GM21737 (cell line): ENCODE measurements around the gene ELP4.

Experiments
- ATAC-seq: cut with Tn5 transposase; IDR thresholded peaks from one replicate; pipeline ENCODE4 v1.9.1; 2021; ENCODE audit warnings: mild to moderate bottlenecking, moderate library complexity; ENCODE audit not compliant: unreplicated experiment

ELP4 gene

DNA sequence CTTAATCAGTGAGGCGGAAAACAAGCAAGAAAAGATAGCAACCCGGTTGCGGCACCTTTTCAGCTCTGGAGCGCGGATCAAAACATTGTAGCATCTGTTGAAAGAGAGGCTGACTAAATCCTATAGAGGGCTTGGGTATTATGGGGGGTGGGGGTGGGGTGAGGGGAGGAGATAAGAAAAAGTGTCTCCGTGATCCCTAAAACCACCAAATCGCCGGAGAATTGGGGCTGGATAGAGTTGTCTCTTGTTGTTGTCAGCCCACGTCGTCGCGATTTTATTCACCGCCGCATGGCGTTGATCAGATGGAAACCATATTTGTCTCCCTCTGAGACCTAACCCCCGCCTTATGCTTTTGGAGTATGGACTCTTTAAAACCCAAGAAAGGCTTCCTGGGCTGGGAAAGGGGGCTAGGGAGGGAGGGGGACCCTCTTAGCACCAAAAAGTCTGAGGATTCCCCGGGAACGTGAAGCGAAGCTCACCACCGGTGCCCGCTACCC is 288.5 kb downstream of the ELP4 start:
- no peak for ATAC-seq

DNA sequence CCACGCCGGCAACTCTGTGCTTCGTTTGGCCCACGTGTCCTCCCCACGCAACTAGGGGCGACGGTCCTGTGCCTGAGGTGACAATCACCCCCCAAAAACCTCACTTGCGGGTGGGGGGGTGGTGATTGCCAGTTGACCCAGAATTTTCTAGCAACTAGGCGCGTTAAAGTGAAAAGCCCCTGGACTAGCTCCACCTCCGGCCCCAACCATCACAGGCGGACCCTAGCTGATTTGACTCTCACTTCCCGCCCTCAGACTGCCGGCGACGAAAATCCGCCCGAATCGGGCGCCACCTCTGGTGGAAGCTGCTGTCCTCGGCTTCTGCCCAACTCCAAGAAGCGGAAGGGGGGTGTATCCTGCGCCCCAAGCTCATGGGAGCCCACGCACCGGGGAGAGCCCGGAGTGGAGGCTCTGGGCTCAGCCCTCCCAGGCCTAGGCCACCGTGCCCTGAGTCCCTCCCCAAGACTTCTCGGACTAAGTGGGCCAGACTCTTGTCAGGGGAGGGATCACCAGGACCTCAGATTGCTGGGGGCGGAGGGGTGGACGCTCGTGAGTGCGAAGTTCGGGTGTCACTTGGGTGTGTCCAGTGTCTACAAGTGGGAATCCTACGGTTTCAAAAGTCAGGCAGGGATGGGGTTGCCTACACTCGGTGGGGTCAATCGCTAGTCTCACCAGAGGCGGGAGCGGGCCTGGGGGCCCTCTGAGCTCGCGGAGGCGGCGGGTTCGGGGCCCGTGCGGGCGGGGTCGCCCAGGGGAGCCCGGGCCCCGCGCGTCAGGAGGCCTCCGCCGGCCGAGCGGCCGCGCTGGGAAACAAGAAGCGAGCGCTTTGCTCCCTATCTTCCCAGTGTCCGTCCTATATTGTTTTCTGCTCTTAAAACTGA is 289.2 kb downstream of the ELP4 start:
- ATAC-seq = no peak

DNA sequence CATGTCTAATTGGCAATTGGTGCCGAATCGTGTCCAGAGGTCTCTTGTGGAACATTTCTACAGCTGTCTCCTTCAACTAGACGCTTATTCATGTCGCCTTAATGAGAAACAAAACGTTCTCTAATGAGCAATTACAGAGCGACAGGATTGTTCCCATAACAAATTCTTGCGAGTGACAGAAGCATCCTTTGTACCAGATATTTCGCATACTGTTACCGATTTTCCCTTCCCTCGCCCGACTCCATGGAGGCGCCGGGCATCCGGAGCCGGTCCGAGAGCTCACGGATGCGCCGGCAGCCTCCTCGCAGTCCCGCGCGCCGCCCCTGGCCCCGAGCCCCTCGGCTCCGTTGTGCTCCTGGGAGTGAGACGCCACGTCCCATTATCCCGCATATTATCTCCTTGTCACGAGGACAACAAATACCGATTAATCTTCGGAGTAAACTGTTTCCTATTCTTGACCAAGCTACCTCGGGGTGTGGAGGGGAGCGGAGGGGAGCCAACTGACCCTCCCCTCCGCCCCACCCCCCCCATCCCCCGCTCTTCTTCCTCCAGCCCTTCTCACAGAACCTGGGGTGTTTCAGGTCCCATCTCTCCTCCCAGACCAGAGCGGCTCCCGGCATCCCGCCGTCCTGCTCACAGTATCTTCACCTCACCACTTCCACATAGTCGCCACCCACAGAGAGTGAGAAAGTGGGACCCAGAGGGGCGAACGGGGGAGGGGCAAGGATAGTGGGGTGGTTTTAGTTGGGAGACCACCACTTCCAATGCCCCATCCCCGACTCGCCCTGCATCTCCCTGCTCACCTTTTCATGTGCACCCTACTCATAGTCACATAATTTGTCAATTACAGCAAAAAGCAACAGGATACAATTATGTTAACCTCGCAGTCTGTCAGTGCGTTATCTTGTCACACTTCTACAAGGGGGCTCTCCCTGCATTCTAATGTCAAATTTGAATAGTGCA is 290.1 kb downstream of the ELP4 start:
- no peak for ATAC-seq

DNA sequence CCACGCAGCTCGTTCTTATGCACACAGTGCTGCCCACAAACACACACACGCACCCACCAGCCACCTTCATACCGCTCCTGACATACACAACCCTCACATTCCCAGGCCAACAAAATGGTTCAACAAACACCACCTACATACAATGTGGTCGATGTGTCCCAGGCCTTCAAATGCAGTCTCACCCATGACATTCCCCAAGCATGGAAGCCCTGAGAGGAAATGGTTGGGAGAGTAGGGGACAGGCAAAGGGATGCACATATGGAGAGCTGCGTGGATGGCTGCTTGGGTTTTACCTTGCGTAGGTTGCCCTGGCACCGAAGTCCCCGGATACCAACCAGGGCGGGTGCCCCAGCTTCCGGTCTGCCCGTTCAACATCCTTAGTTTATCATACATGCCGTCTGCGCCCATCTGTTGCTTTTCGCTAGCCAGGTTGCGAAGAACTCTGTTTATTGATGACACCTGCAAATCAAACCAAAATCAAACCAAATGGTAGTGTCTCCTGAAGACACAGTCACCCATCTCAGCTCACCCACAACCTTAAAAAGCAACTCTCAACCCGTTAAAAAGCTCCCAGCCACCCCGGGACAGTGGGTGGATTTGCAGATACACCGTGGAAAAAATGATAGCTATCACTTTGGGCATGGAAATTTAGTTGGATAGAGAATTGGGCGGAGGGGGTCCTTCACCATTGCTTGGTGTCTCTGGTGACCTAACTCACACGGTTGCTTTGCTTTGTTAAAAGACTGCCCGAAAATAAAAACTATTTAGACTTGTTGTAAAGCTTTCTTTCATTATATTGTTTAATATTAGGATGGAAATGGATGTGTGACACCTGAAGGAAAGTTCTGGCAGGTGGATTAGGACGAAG is 291.1 kb downstream of the ELP4 start:
- ATAC-seq = no peak

DNA sequence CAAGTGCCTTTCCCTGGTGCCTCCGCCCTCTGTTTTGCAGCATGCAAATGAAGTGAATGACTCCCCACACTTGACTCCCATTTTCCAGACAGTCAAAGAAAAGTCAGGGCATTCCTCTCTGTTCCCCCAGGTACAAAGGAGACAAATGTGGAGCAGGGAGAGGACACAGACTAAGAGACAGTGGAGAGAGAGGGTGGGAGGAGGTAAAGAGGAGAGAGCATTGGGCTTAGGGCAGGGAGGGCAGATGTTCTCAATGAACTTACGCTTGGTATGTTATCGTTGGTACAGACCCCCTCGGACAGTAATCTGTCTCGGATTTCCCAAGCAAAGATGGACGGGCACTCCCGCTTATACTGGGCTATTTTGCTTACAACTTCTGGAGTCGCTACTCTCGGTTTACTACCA is 291.7 kb downstream of the ELP4 start:
- no peak for ATAC-seq

DNA sequence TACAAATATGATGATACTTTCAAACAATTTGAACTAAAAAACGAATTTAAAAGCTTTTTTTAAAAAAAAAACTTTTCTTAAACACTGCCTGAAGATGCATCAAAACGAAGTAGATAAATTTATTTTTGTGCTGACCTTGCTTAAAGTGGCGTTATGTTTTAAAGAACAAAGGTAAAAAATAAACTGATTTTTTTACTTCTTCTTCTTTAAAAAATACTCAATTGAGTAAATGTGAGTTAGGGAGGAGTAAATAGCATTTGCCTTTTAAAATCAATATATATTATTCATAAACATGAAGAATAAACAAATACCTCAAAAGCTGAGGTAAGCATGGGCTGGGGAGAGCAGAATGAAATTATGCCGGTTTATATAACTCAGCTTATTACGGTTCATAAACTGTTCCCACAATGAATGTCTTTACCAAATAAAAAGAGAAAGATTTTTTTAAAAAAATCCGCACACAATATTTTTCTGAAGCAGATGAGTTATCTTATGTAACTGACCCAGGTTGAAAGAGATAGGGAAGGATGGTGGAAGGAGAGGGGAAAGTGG is 292.5 kb downstream of the ELP4 start:
- ATAC-seq = no peak

DNA sequence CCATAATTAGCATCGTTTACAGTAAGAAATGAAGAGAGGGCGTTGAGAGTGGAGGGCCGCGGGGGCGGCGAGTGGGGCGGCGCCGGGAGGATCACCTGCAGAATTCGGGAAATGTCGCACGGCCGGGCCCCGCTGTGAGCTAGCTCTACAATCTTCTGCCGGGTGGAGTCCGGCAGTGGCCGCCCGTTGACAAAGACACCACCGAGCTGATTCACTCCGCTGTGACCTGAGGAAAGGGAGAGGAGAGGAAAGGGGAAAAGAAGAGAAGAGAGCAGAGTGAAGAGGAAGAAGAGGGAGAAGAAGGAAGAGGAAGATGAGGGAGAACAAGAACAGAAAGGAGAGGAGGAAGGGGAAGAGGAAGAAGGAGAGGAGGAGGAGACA is 293.0 kb downstream of the ELP4 start:
- no peak for ATAC-seq

DNA sequence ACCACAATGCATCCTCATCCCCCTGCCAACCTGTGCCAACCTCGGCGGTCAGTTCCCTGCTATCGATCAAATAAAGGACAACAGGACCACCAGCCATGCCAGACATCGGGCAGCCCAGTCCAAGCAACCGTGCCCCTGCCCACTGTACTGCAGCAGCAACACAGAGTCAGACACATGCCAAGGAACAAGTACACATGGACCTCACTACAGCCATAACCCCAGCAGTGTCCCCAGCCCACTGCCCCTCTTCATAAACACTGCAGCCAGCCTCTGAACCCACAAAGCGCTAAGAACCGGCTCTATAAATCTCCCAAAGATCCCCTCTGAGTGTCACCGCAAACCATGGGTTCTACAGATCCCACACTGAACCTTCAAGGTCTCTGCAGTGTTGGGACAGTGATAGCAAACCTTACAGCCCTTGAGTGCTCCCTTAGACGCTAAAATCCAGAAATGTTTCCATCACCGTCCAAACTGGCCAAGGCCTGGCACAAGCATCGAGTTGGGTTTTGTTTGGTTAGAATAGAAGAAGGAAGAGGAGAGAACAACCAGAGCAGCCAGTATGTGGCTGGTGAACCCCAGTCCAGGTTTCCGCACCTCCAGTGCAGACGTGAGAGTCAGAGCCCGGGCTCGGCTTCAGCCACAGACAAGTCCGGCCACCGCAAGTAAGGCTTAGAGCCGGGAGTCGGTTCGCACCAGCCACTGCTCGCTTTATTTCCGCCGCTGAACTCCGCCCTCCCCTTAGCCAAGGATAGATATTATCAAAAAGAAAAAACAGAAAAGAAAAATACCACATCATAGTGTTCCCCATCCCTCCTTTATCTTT is 293.6 kb downstream of the ELP4 start:
- ATAC-seq = no peak

DNA sequence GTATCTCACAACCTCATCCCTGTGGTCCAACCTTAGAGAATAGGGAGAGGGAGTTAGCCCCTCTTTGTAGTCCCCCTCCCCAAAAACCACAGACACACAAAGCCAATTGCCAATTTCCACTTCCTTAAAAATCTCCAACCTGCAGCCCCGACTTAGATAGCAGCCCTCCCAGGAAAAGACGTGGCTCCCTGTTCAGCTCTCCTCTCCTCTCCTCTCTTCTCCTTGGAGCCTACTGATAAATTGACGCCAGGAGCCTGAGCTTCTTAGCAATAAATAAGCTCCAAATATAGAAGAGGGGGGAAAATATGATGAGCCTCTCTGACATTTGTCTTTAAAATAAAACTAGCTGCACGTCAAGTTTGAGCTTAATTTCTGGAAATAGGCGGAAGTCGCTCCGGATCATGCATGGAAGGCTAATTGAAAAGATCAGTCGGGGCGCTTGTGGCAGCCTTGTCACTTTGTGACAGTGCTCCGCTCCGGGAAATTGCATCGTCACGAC is 294.3 kb downstream of the ELP4 start:
- no peak for ATAC-seq

DNA sequence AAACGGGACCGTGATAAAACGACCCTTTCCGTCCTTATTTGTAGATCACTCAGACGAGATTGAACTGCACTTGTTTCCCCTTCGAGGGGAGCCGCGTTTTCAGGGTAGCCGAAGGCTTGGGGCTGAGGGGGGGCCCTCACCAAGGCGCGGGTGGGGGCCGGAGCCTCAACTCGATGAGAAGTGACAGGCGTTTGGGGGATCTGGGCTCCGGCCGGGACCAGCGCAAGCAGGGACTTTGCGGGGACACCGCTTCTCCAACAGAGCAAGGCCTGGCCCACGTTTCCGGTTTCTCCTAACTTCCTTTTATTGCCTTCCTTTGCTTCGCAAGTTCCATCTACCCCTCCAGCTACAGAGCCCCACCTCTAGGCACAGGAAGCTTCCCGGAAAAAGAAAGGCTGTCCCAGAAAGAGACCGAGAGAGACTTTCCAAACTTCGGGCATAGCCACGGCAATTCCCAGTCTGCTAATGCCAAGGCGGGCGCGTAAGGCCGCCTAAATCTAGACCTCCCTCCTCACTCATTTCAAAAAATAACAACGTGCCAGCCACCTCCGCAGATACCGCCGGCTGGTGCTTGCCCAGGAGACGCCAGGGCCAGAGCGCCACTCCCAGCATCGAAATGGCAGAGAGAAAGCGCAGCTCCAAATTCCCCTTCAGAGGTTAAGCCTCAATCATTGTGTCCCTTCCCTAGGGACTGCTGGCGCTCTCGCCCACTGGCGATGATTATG is 294.9 kb downstream of the ELP4 start:
- ATAC-seq = no peak

DNA sequence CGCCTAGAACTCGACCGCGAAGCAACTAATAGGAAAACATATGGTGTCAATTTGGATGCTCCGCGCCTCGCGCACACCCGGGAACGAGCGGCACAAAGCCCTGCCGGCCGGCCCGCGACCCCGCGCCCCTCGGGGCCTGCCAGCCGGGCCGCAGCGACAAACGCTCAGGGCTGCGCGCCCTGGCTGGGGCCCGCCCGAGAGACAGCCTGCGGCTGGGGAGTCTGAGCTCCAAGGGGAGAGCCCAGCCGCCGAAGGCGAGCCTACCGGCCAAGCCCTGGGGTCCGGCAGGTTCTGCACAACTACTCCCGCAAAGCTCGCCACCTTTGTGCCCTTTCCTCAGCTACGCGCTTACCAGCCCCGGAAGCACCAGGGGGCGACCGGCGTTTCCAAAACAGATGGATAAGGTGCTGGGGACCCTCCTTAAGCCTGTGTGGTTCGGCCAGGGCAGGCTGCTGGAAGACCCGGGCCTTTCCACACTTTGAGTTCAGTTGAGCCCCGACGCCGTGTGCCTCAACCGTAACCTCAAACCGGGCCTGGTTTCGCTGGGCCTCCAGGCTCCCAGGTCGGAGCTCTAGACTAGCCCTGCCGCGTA is 295.6 kb downstream of the ELP4 start:
- ATAC-seq = no peak

DNA sequence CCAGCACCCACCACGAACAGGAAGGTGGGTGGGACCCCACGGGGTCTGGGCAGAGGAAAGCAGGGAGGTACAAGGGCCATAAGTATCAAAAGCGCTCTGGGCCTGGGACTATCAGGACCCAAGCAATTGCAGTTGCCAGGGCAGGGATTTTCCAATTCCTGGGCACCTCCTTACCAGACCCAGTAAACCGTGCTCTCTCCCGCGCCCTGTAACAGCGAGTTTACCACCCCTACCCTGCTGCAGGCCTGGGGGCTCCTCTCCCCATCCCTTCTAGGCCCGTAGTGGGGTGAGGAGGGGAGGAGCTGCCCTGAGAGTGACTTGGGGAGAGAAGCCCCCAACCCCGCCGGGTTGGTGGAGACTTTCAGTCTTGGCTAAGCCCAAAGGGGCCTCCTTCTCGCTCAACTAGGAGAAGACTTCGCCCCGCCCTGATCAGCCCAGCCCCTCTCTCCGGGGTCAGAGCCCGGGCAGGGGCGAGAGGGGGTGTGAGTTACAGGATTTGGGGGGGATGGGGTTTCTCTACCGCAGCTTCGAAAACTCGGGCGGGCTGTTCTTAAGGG is 296.1 kb downstream of the ELP4 start:
- no peak for ATAC-seq

DNA sequence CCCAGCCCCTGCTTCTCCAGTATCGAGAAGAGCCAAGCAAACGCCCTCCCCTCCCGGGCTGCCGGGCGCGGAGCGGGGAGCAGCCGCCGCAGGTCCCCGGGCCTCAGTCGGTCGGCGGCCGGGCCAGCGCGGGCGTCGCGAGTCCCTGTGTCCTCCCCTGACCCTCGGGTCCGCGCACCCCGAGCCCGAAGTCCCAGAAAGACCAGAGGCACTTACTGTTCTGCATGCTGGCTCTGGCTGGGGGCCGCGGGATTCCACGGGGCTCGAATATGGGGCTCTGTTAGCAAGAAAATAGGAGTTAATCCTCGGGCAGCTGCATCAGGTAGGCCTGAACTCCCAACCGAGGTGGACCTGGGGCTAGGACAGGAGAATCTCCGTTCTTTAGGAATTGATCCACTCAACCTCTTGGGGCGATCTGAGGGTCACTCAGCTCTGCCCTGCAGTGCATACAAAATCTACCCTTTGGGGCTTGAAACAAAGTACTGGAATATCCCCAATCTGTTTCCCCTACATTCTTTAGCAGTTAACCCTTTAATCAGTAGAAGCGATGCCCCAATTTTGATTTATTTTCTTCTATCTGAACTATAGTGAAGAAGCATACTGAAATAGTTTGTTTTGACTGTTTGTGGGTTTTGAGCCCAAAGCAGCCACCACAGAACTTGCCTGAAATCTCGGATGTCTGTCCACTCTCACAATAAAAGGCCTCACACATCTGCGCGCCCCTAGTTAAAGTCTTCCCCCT is 296.8 kb downstream of the ELP4 start:
- no peak for ATAC-seq

DNA sequence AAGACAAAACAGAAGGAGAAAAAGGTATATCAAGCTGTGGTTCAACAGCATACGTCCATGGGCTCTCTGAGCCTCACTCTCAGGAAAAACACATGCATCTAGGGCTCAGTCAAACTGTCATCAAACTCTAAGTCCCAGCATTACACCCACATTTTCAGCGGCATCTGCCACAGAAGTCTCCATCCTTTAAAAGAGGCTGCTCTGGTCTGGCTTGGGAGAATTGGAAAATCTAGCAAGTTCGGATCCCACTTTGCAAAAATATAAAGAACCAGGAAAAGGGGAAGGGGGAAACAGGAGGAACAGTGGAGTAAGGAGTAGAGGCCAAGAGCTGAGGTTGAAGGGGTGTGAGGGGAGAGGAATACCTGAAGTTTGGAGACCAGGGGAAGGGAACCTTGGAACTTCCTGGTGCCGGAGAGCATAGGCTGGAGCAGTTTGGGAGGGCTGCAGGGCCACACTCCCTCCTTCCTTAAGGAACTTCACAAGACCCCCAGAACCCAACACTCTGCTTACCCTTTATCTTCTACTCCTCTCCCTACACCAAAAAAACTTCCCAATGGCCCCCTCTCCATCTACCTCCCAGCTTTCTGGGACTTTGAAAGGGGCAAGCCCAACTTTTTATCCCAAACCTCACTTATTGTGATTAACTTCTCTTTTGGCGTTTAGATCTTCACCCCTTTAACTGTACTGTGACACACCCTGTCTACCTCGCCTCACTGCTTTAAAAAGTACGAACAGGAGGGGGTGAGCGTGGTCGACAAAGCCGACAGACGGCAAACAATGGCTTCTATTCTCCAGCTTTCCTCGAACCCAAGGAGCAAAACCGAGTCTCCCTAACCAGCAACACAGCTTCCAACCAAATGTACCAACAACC is 297.6 kb downstream of the ELP4 start:
- ATAC-seq = no peak

DNA sequence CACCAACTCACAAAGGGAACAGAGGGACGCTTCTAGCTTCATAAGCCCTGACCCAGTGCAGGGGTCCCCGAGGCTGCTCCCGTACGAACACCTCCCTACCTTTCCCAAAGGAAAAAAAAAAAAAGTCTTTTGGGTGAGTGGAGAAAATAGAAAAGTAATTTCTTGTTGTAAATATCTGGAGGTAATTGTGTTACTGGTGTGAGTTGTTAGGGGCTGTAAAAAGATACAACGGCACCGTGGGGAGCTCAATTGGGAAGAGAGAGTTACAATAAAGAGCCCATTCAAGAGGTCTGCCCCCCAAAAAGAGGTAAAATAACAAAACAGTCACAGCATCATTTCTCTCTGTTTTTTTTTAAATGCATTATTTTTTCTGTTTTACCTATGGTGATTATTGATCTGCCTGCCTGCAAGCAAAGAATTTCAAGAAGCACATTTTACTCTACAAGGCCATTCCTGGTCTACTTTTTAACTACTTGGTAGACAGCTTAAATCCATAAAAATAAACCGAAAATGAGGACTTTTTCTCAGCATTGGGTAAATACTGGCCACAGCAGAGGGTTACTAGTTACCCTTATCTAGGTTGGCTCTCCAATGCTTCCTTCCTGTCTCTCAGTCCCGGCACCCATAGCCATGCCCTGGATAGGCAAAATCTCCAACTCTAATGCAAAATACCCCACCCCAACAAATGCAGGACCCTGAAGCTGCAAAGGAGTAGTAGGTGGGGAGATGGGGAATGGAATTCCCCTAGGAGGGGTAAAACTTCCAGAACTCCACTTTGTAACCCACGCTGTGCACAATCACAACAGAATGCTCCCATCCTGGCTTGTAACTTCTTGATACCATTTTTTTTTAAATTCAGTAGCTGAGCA is 298.5 kb downstream of the ELP4 start:
- ATAC-seq = no peak
